Right lobe of liver (tissue), 6 donors: ENCODE results near the gene MTHFD1L. TPM values are rescaled to one million over a fixed set of nuclear protein-coding genes. Genes with fewer than 3 reads are reported as not detected.

Source experiments
- ATAC-seq, 4 donors: fragments of 200-7000 bp; cut with Tn5 transposase; one replicate each; pipeline ENCODE4 v1.9.1; 2020; ENCODE audit warnings: mild to moderate bottlenecking in 4 of 4, moderate library complexity in 4 of 4
- DNase-seq, 3 donors: peaks; one replicate each; pipeline ENCODE4 v3.0.0-alpha.2; 2020
- H3K27ac ChIP-seq, 3 donors: fragments of 200-600 bp; one replicate each; pipeline ENCODE4 v1.8.0; 2022
- H3K27me3 ChIP-seq, 2 donors: fragments of 200-600 bp; one replicate each; pipeline ENCODE4 v1.8.0; 2022
- H3K36me3 ChIP-seq, 4 donors: fragments of 200-600 bp; sonication (generic) in 1 of 4; one replicate each; pipeline versions ENCODE4 v1.5.1 to v1.8.0; 2017 to 2022; ENCODE audit warnings: control low read depth in 1 of 4
- H3K4me1 ChIP-seq, 4 donors: fragments of 200-600 bp; sonication (generic) in 1 of 4; one replicate each; pipeline versions ENCODE4 v1.5.1 to v1.8.0; 2017 to 2022; ENCODE audit warnings: control low read depth in 1 of 4
- H3K4me3 ChIP-seq, 3 donors: fragments of 200-600 bp; one replicate each; pipeline ENCODE4 v1.8.0; 2022
- H3K9me3 ChIP-seq, 4 donors: fragments of 200-600 bp; sonication (generic) in 1 of 4; one replicate each; pipeline versions ENCODE4 v1.5.1 to v1.8.0; 2017 to 2022; ENCODE audit warnings: control low read depth in 1 of 4
- POLR2A ChIP-seq: fragments of 450-650 bp; IDR thresholded peaks from one replicate; pipeline ENCODE4 v1.6.1; 2017; ENCODE audit warnings: antibody characterized with exemption, mild to moderate bottlenecking
- WGBS: methylation state at CpG from one replicate; pipeline ENCODE4 v1.1.6; 2018; ENCODE audit warnings: low coverage, low lambda C conversion rate; ENCODE audit not compliant: insufficient coverage; ENCODE audit errors: missing lambda C conversion rate; 5-methylcytosine and 5-hydroxymethylcytosine counted together
- intact Hi-C, 2 donors: fragments of 100-400 bp; cut with DNase I; formaldehyde crosslinking; loops; one replicate each; pipeline versions ENCODE4 v1.11.2 to v1.14.1; 2022
- total RNA-seq, 6 experiments: library from RNA; depleted of rRNA in 2 of 6; stranded (reverse); fragments of >200 nt in 2 of 6; fragmentation: NEBNext Ultra II Directional in 3 of 6; extraction: Animal tissue kit (Norgen Biotek cat#: 25700) in 3 of 6; gene quantifications; one replicate each; pipeline versions ENCODE4 v1.1.0 to v1.2.4, GENCODE V29; 2016 to 2023
- TF ChIP-seq, protein P1 (sequence below), 4 donors: fragments of 200-600 bp in 3 of 4; fragments of 450-650 bp in 1 of 4; IDR thresholded peaks; one replicate each; pipeline versions ENCODE4 v1.5.1 to v1.8.0; 2016 to 2022; ENCODE audit warnings: antibody characterized with exemption in 4 of 4, mild to moderate bottlenecking in 2 of 4
- donor health status: DM: no; HTN: yes; CAD: no.
- donor health status: DM: no; HTN: no; CAD: no.
- donor health status: DM: no; HTN: no; CAD: no.
- donor health status: DM: no; HTN: yes; CAD: no.
- donor health status: DM: no; HTN: yes; CAD: no.

MTHFD1L gene
- total RNA-seq, 6 experiments from 2014 or later, result 1.7 to 11.5 (median 4.9) TPM

GRCh38 chr6:151096255-151096612 lies 230.7 kb downstream of the MTHFD1L start:
- no peaks in the 10 kb centered on the region for H3K36me3 ChIP-seq

DNA sequence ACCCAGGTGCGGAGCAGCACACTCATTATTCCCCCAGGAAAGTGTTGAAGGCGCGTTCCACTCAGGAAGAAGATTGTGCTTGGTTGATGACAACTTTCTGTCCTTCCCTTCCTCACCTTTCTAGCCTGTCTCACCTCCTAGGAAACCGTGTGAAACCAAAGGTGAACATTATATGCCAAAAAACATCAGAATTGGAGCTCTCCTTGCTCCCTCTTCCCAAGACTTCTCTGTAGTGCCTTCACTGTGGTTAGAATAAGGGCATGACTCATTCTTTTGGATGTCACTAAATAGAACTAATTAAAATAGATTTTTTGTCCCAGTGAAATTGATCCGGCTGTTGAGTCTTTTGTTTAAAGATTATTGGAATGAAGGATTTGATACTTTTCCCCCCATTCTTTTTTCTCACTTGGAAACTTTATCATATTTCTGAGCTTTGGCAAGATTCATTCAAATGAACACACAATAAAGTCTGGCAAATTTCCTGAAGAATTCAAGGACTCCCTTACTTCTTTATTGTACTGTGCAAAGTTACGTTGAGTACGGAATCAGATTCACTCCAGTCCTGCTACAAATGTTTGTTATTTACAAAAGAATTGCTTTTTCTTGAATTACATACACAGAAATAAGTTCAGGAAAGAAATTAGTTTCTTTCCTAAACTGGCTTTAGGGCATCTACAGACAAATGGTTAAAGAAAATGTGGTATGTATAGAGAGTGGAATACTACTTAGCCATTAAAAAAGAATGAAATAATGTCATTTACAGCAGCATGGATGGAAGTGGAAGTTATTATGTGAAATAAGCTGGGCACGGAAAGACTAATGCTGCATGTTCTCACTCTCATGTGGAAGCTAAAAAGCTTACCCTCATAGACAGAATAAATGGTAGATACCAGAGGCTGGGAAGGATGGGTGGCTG lies 231.4 kb downstream of the MTHFD1L start:
- Histone ChIP-seq H3K27me3 (no peaks in the 10 kb centered on the region), H3K36me3 (no peaks in the 10 kb centered on the region), H3K4me1 (peaks cover 0 to 14% (median 0%) of the 10 kb centered on the region in 4 donors), H3K9me3 (no peaks in the 10 kb centered on the region), H3K4me3 (no peak overlapping the region), H3K27ac (peak overlapping the region in 1 of 3 donors; percentile 38)
- ATAC-seq (no peak), DNase-seq (no peak)
- TF ChIP-seq, protein P1, sequence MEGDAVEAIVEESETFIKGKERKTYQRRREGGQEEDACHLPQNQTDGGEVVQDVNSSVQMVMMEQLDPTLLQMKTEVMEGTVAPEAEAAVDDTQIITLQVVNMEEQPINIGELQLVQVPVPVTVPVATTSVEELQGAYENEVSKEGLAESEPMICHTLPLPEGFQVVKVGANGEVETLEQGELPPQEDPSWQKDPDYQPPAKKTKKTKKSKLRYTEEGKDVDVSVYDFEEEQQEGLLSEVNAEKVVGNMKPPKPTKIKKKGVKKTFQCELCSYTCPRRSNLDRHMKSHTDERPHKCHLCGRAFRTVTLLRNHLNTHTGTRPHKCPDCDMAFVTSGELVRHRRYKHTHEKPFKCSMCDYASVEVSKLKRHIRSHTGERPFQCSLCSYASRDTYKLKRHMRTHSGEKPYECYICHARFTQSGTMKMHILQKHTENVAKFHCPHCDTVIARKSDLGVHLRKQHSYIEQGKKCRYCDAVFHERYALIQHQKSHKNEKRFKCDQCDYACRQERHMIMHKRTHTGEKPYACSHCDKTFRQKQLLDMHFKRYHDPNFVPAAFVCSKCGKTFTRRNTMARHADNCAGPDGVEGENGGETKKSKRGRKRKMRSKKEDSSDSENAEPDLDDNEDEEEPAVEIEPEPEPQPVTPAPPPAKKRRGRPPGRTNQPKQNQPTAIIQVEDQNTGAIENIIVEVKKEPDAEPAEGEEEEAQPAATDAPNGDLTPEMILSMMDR (IDR thresholded peaks at IDR 0.05), result no peak
- no peak for TF ChIP-seq POLR2A
- intact Hi-C loops, result no loop called here
- WGBS, result 96% methylated on average over 8 of the region's 8 CpGs

More at GRCh38 chr6:151096255-151096612, 230.7 kb downstream of the MTHFD1L start:
- WGBS, result 45% methylated on average over 4 of the region's 4 CpGs
- H3K4me3 ChIP-seq, result no peak overlapping the region
- H3K27me3 ChIP-seq, result no peaks in the 10 kb centered on the region
- no peak for TF ChIP-seq POLR2A
- TF ChIP-seq, protein P1 (IDR thresholded peaks at IDR 0.05), result no peak
- ATAC-seq (peak; percentile 66 to 89 (median 75)), DNase-seq (peak in 1 of 3 donors; percentile 17)
- intact Hi-C loops, result no loop called here
- peak overlapping the region in 1 of 3 donors; percentile 38 for H3K27ac ChIP-seq
- H3K4me1 ChIP-seq, result peaks cover 0 to 14% (median 0%) of the 10 kb centered on the region in 4 donors
- H3K9me3 ChIP-seq, result no peaks in the 10 kb centered on the region

DNA sequence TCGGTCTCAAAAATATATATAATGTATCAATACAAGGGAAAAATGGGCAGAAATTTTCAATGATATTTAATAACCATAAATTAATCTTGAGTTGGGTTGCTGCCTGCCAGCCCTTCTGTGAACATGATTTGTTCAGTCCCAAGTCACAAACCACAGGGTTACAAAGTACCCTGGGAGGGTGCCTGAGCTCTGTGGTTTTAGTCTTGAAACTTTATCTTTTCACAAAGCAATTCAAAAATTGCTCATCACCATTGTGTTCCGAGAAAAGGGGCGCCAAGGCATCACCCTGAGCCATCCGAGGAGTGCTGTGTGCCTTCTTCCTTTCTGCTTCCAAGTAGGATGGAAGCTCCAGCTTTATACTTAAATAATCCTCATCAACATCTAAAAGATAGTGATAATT lies 232.7 kb downstream of the MTHFD1L start:
- no peak overlapping the region for H3K27ac ChIP-seq
- intact Hi-C loops, result no loop called here
- no peak for TF ChIP-seq POLR2A
- H3K9me3 ChIP-seq, result no peaks in the 10 kb centered on the region
- DNase-seq (peak in 1 of 3 donors; percentile 18), ATAC-seq (no peak)
- peaks cover 0 to 14% (median 0%) of the 10 kb centered on the region in 4 donors for H3K4me1 ChIP-seq
- H3K4me3 ChIP-seq, result no peak overlapping the region
- H3K36me3 ChIP-seq, result no peaks in the 10 kb centered on the region
- no peaks in the 10 kb centered on the region for H3K27me3 ChIP-seq
- 89% methylated on average over 4 of the region's 4 CpGs for WGBS

GRCh38 chr6:151100326-151100725 lies 234.8 kb downstream of the MTHFD1L start:
- no peaks in the 10 kb centered on the region for H3K9me3 ChIP-seq
- WGBS, result 69% methylated on average over 2 of the region's 2 CpGs
- no peaks in the 10 kb centered on the region for H3K36me3 ChIP-seq
- H3K4me3 ChIP-seq, result no peak overlapping the region
- intact Hi-C loops, result no loop called here
- TF ChIP-seq POLR2A, result no peak
- TF ChIP-seq, protein P1 (IDR thresholded peaks at IDR 0.05), result no peak
- H3K27me3 ChIP-seq, result no peaks in the 10 kb centered on the region
- peaks cover 0 to 14% (median 0%) of the 10 kb centered on the region in 4 donors for H3K4me1 ChIP-seq
- ATAC-seq (no peak), DNase-seq (no peak)
- H3K27ac ChIP-seq, result no peak overlapping the region

GRCh38 chr6:151101161-151101815 lies 235.8 kb downstream of the MTHFD1L start:
- no peak for DNase-seq
- Histone ChIP-seq H3K9me3 (no peaks in the 10 kb centered on the region), H3K4me3 (no peak overlapping the region), H3K27me3 (no peaks in the 10 kb centered on the region), H3K36me3 (no peaks in the 10 kb centered on the region), H3K27ac (no peak overlapping the region), H3K4me1 (peaks cover 0 to 5% (median 0%) of the 10 kb centered on the region in 4 donors)
- peak in 1 of 4 donors; percentile 27 for ATAC-seq
- 77% methylated on average over 6 of the region's 6 CpGs for WGBS
- intact Hi-C loops, result no loop called here
- TF ChIP-seq, protein P1 (IDR thresholded peaks at IDR 0.05), result no peak
- TF ChIP-seq POLR2A, result no peak
